Panc1 (cell line): ENCODE data around the gene NAP1L5. TPM values are rescaled to one million over a fixed set of nuclear protein-coding genes. Genes with fewer than 3 reads are reported as not detected.

Source experiments
- ATAC-seq: fragments of 200-7000 bp; cut with Tn5 transposase; 2 replicates; pipeline ENCODE4 v1.9.1; 2020; ENCODE audit warnings: mild to moderate bottlenecking, moderate library complexity
- BruUV-seq: library from RNA; stranded (reverse); fragments of 400-500 nt; replicated peaks from 2 replicates; lab custom pipeline; 2021; lab: Mats Ljungman, UMichigan
- CTCF ChIA-PET: fragments of 300-600 bp; sonication (Branson Sonifier 250); formaldehyde crosslinking; loops from one replicate; lab custom pipeline; 2022; ENCODE audit warnings: antibody characterized with exemption; lab: Charles Lee
- POLR2A ChIA-PET: fragments of 300-600 bp; sonication (Branson Sonifier 250); formaldehyde crosslinking; loops from one replicate; lab custom pipeline; 2022; ENCODE audit warnings: antibody characterized with exemption; lab: Charles Lee
- DNase-seq: peaks from one replicate; pipeline ENCODE4 v3.0.0-alpha.2; 2010; ENCODE audit warnings: low read depth, low spot score
- H3K27ac ChIP-seq: 2 replicates; pipeline ENCODE4 v1.5.1; 2011; ENCODE audit warnings: mild to moderate bottlenecking, low read length, inconsistent platforms
- H3K27me3 ChIP-seq: fragments of 200-500 bp; sonication (Bioruptor generic); 2 replicates; pipeline ENCODE4 v1.6.0; 2014; ENCODE audit warnings: low read length, inconsistent platforms; ENCODE audit not compliant: control insufficient read depth, insufficient read depth
- H3K36me3 ChIP-seq: fragments of 200-500 bp; sonication (Bioruptor generic); 2 replicates; pipeline ENCODE4 v1.5.1; 2014; ENCODE audit warnings: inconsistent platforms, mild to moderate bottlenecking, low read length, moderate library complexity; ENCODE audit not compliant: control insufficient read depth, insufficient read depth
- H3K4me1 ChIP-seq: 2 replicates; pipeline ENCODE4 v1.5.1; 2011; ENCODE audit warnings: inconsistent platforms, mild to moderate bottlenecking, low read length, moderate library complexity; ENCODE audit not compliant: control insufficient read depth, insufficient read depth
- H3K4me3 ChIP-seq, 2 experiments: 2 replicates each; pipeline ENCODE4 v1.5.1; 2011 to 2012; ENCODE audit warnings: low read depth in 2 of 2, low read length in 2 of 2, mild to moderate bottlenecking in 2 of 2, inconsistent platforms in 1 of 2, moderate library complexity in 1 of 2
- H3K9me3 ChIP-seq: fragments of 200-500 bp; sonication (Bioruptor generic); 2 replicates; pipeline ENCODE4 v1.5.1; 2014; ENCODE audit warnings: low read depth, mild to moderate bottlenecking, inconsistent platforms, low read length, moderate library complexity; ENCODE audit not compliant: control insufficient read depth, insufficient read depth
- POLR2AphosphoS5 ChIP-seq: IDR thresholded peaks from 2 replicates; pipeline ENCODE4 v1.6.1; 2012; ENCODE audit warnings: mild to moderate bottlenecking, low read depth, low read length, moderate library complexity
- SIN3A ChIP-seq: IDR thresholded peaks from 2 replicates; pipeline ENCODE4 v1.6.1; 2012; ENCODE audit warnings: low read depth, mild to moderate bottlenecking, low read length, moderate library complexity, borderline replicate concordance; ENCODE audit not compliant: insufficient read depth
- TCF7L2 ChIP-seq: IDR thresholded peaks from 2 replicates; pipeline ENCODE4 v1.6.1; 2011; ENCODE audit warnings: mild to moderate bottlenecking, low read depth, low read length, inconsistent platforms
- in situ Hi-C: cut with HindIII; loops from 2 replicates; pipeline ENCODE4 v1.10.0; 2016; ENCODE audit warnings: low sequenced_read_pairs, low pct_unique_long_range_greater_than_20kb
- intact Hi-C: fragments of 100-400 bp; cut with micrococcal nuclease; formaldehyde crosslinking; loops from one replicate; pipeline ENCODE4 v1.10.0; 2022; ENCODE audit not compliant: unreplicated experiment
- total RNA-seq: library from RNA; stranded (reverse); gene quantifications from one replicate; pipeline ENCODE4 v1.2.1, GENCODE V29; 2021; ENCODE audit not compliant: unreplicated experiment
- TF ChIP-seq, protein P1 (sequence below): fragments of 450-650 bp; IDR thresholded peaks from 2 replicates; pipeline ENCODE4 v1.5.1; 2017; ENCODE audit warnings: mild to moderate bottlenecking
- TF ChIP-seq, protein P2 (sequence below), 2 experiments: IDR thresholded peaks; 2 replicates each; pipeline ENCODE4 v1.6.1; 2011 to 2012; ENCODE audit warnings: low read depth in 2 of 2, control low read depth in 1 of 2, low read length in 1 of 2, mild to moderate bottlenecking in 1 of 2, moderate library complexity in 1 of 2; ENCODE audit not compliant: insufficient read depth in 1 of 2

NAP1L5 gene
- total RNA-seq, 1 experiment from 2014 or later: 0.67 TPM

DNA sequence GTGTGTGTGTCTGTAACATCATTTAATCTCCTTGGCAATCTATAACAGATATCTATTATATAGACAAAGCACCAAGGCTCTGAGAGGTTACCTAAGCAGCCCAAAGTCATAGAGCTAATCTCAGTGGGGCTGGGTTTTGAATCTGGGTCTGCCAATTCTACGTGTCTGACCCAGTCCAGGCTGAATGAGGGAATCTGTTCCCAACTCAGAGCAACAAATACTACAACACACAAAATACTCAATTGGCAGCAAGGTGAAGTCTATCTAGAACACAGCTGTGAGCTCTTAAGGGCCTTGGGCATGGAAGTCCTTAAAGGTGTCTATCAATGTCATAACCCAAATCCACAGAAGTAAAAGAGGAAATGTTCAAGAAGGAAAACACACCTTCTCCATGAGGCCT lies 47.5 kb upstream of the NAP1L5 start:
- ChIA-PET POLR2A (no interaction called here), CTCF (no interaction called here)
- no peak for DNase-seq
- Histone ChIP-seq H3K27me3 (no peaks in the 10 kb centered on the region), H3K4me3 (no peak overlapping the region), H3K36me3 (no peaks in the 10 kb centered on the region), H3K27ac (no peak overlapping the region), H3K4me1 (no peaks in the 10 kb centered on the region), H3K9me3 (no peaks in the 10 kb centered on the region)
- no peak for TF ChIP-seq POLR2AphosphoS5
- TF ChIP-seq, protein P1, sequence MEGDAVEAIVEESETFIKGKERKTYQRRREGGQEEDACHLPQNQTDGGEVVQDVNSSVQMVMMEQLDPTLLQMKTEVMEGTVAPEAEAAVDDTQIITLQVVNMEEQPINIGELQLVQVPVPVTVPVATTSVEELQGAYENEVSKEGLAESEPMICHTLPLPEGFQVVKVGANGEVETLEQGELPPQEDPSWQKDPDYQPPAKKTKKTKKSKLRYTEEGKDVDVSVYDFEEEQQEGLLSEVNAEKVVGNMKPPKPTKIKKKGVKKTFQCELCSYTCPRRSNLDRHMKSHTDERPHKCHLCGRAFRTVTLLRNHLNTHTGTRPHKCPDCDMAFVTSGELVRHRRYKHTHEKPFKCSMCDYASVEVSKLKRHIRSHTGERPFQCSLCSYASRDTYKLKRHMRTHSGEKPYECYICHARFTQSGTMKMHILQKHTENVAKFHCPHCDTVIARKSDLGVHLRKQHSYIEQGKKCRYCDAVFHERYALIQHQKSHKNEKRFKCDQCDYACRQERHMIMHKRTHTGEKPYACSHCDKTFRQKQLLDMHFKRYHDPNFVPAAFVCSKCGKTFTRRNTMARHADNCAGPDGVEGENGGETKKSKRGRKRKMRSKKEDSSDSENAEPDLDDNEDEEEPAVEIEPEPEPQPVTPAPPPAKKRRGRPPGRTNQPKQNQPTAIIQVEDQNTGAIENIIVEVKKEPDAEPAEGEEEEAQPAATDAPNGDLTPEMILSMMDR: no peak
- TF ChIP-seq, protein P2, sequence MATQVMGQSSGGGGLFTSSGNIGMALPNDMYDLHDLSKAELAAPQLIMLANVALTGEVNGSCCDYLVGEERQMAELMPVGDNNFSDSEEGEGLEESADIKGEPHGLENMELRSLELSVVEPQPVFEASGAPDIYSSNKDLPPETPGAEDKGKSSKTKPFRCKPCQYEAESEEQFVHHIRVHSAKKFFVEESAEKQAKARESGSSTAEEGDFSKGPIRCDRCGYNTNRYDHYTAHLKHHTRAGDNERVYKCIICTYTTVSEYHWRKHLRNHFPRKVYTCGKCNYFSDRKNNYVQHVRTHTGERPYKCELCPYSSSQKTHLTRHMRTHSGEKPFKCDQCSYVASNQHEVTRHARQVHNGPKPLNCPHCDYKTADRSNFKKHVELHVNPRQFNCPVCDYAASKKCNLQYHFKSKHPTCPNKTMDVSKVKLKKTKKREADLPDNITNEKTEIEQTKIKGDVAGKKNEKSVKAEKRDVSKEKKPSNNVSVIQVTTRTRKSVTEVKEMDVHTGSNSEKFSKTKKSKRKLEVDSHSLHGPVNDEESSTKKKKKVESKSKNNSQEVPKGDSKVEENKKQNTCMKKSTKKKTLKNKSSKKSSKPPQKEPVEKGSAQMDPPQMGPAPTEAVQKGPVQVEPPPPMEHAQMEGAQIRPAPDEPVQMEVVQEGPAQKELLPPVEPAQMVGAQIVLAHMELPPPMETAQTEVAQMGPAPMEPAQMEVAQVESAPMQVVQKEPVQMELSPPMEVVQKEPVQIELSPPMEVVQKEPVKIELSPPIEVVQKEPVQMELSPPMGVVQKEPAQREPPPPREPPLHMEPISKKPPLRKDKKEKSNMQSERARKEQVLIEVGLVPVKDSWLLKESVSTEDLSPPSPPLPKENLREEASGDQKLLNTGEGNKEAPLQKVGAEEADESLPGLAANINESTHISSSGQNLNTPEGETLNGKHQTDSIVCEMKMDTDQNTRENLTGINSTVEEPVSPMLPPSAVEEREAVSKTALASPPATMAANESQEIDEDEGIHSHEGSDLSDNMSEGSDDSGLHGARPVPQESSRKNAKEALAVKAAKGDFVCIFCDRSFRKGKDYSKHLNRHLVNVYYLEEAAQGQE (IDR thresholded peaks at IDR 0.05; ENCODE audit: insufficient read depth in 1 of 2, low read depth in 2 of 2, low read length in 1 of 2): no peak
- TF ChIP-seq TCF7L2: no peak
- no peak for TF ChIP-seq SIN3A
- in situ Hi-C loops: no loop called here
- BruUV-seq: no TSS peak
- no peak for ATAC-seq
- intact Hi-C loops: no loop called here

GRCh38 chr4:88744609-88745008 lies 47.0 kb upstream of the NAP1L5 start:
- DNase-seq (no peak), ATAC-seq (no peak)
- H3K4me3 ChIP-seq: no peak overlapping the region
- in situ Hi-C loops: no loop called here
- BruUV-seq: no TSS peak
- H3K27me3 ChIP-seq: no peaks in the 10 kb centered on the region
- H3K36me3 ChIP-seq: no peaks in the 10 kb centered on the region
- no peaks in the 10 kb centered on the region for H3K4me1 ChIP-seq
- TF ChIP-seq SIN3A (no peak), TCF7L2 (no peak), POLR2AphosphoS5 (no peak)
- TF ChIP-seq, protein P2 (IDR thresholded peaks at IDR 0.05; ENCODE audit: insufficient read depth in 1 of 2, low read depth in 2 of 2, low read length in 1 of 2): no peak
- TF ChIP-seq, protein P1: no peak
- H3K27ac ChIP-seq: no peak overlapping the region
- CTCF ChIA-PET: no interaction called here
- H3K9me3 ChIP-seq: no peaks in the 10 kb centered on the region
- intact Hi-C loops: no loop called here
- POLR2A ChIA-PET: no interaction called here
